ENCODE results near the gene KLHL29.

KLHL29 gene

GRCh38 chr2:23571527-23572282, 186.7 kb downstream of the KLHL29 start:
- no peak for DNase-seq (ENCODE audit: low spot score)

- no peak for DNase-seq (ENCODE audit: low spot score)
These were observed 190.1 kb downstream of the KLHL29 start for GRCh38 chr2:23574919-23575654.

- no peak for DNase-seq (ENCODE audit: low spot score)
These were observed 194.1 kb downstream of the KLHL29 start for GRCh38 chr2:23578964-23579671.

DNA sequence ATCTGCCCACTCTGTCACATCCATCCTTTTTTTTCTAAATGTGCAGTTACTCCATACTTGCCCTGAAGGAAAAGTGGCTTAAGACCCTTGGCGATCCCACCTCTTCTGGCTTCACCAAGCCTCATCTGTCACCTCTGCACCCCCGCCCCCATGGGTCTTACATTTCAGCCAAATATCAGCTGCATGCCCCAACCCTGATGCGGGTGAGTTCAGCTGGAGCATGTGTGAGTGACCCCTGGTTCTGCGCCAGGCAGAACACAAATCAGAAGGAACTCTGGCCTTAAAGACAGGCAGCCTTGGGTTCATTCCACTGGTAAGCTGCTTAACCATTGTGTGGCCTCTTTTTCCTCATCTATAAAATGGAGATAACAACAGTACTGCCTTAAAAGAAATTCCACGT, 194.7 kb downstream of the KLHL29 start:
- DNase-seq (ENCODE audit: low spot score): no peak

GRCh38 chr2:23583467-23583866, 198.5 kb downstream of the KLHL29 start:
- no peak for DNase-seq (ENCODE audit: low spot score)

DNA sequence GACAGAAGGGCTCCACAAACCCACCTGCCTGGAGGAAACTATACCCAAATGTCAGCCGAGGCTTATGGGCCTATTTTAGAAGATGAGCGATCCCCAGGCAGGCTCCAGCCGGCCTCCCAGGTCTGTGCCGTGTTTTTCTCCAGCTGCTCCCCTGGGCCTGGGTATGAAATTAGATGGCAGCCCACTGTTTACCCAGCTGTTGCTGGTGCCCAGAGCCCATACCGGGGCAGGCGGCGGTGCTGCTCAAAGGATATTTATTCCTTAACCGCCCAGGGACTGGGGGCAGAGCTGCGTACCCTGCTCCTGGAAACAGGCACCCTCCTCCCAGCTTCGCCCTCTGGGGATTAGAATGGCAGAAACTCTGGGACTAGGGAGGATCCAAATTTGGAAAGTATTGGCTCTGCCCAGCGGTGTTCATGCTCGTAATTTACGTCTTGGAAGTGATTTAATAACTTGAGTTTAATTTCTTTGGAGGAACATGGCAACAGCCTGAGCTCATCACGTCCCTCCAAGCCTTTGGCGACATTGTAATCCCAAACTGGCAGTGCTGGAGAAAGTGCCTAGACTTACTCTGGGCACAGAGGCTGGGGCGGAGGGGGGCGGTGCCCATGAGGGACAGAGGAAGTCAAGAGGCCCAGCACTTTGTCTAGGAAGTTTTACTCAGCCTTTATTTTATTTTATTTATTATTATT, 199.2 kb downstream of the KLHL29 start:
- no peak for DNase-seq (ENCODE audit: low spot score)

DNA sequence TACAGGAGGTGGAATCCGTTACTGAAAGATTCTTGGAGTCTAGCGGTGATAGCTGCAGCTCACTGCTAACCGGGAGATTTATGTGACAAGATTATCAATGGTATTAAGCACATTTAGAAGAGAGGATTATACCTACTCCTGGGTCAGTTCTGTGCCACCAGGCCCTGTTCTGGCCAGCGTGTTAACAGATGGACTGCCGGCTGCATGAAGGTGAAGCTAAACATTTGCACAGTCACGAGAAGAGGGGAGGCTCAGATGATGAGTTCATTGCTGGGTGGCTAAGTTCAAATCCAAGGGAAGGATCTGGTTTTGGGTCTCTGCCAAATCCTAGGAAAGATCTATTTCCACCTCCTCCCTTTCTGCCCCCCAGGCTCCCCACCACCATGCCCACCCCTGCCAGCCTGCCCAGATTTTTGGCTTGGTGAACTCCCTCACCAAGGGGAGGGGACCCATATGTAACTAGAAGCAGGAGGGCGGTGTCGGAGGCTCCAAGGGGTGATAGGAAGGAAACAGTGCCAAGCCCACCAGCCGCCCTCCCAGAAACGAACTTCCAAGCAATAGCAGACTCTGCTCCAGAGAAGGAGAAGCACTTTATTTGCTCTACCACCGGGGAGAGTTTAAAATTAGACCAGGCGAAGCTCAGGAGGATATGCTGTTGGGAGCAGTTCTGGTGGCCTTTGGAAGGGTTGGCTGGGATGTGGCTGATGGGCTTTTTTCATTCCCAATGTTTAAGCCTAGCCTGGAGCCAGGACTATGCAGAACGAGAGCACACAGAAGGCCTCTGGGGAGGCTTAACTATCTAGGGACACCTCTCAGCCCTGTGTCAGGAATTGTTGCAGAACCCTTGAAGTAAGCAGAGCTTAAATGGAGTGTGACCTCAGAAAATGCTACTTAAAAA, 200.5 kb downstream of the KLHL29 start:
- DNase-seq (ENCODE audit: low spot score): no peak

DNA sequence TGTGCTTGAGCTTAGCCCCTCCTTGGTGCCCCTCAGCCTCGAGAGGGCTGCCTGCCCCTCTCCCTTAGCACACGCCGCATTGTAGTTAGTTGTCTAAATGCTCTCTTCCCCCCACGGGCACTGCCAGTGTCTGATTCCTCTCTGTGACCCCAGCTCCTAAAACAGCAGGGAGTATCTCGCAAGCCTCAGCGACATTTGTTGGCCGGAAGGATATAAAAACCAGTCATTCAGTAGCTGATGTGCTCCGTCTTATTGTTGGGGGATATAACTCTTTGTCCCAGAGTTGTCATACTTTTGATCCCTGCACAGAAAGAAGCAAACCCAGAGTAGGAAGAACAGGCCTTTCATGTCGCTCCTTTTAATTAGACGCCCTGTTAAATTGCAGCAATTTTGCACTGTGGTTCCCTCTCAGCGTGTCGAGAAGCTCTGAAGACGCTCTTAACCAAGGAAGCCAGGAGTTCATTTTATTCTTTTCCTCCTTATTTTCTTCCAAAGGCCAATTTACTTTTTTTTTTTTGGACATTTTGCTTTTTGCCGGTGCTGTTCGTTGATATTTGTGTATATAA, 201.8 kb downstream of the KLHL29 start:
- DNase-seq (ENCODE audit: low spot score): no peak

- no peak for DNase-seq (ENCODE audit: low spot score)
These were observed 202.4 kb downstream of the KLHL29 start for GRCh38 chr2:23587341-23587880.

DNA sequence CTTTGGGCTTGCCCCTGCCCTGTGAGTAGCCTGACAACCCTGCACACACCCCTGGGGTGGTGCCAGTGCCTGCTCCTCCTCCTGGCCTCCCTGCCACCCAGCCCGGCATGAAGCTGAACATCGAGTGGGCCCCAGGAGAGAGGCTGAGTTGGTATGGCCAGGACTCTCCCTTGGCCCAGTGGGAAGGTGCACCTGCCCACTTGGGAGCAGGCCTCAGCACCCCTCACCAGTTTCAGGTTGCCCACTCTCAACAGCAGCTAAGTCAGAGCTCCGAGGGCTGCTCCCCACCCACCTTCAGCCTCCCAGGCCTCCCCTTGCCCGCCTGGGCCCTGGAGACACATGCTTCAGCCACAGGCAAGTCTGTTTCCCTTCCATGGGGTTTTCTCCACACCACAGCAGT, 203.1 kb downstream of the KLHL29 start:
- DNase-seq (ENCODE audit: low spot score): no peak

DNA sequence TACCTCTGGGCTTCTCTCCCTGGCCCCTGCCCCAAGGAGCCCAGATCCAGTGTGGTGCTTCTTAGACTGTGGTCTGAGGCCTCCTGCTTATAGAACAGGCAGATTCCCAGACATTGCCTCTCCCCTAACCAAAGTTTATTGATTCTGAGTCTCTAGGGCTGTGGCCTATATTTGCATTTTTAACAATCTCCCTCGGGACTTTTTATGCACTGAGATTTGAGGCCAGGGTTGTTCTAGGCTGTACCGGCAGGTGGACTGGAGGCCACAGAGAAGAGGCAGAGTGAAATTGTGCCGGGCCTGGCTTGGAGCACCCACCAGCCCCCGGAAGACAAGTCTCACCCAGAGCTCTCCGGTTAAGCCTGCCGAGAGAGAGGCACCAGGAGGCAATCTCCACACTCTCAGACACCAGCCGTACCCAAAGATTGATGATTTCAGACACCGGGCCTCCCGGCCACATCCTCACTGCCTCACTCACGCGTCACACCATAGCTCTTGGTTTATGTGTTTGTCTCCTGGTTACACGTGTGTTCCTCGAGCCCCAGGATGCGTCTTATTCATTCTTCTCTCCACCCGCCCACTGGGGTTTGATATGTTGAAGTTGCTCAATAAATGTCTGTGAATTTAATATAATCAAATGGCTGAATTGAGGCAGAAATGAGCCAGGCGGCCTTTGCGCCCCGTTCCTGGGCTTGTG, 203.7 kb downstream of the KLHL29 start:
- no peak for DNase-seq (ENCODE audit: low spot score)

DNA sequence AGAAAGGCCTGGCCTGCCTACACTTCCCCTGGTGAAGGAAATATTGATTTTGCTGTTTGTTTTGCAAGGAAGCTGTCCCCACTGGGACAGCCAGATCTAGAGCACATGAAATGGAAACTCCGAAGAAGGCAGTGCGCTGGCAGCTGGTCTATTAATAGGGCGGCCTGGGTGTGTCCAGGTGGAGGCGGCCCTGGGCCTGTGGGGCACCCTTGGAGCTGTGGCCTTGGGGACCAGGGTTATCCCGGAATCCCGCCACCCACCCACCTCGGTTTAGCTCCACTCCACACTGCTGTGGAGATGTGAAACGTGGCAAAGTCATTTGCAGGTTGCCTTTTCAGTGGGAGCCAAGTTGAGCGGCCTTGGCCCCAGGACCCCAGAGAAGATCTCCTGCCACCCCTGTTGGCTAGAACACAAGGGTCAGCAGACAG, 204.3 kb downstream of the KLHL29 start:
- no peak for DNase-seq (ENCODE audit: low spot score)

- no peak for DNase-seq (ENCODE audit: low spot score)
These were observed 204.8 kb downstream of the KLHL29 start for GRCh38 chr2:23589739-23590138.

GRCh38 chr2:23590241-23590869, 205.4 kb downstream of the KLHL29 start:
- DNase-seq (ENCODE audit: low spot score): no peak

- no peak for DNase-seq (ENCODE audit: low spot score)
These were observed 206.1 kb downstream of the KLHL29 start for GRCh38 chr2:23591111-23591510.

DNA sequence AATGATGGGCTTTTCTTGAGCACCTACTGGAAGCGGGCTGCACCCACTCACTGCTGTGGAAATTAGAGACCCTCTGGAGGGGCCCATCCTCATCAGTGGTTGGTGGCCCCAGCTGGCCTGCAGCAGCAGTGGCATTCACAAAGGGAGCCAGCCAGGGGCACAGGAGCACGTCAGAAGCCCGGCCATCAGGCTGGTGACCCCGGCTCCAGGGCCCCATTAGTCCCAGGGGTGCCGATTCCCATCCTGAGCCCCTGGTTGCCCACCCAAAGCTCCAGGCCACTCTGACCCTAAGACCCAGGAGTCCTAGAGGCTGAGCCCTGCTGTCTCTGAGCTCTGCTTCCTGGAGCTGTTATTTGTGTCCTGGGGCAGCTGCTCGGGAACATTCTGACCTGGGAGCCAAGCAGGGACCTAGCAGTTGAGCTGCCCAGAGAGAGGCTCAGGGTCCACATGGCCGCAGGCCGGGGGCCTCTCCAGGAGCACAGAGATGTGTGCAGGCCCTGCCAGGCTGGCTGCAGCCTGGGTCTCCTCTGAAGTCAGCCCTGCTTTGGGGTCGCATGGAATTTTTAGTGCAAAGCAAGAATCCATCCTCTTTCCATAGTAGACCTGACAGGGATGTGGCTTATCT, 207.2 kb downstream of the KLHL29 start:
- no peak for DNase-seq (ENCODE audit: low spot score)

DNA sequence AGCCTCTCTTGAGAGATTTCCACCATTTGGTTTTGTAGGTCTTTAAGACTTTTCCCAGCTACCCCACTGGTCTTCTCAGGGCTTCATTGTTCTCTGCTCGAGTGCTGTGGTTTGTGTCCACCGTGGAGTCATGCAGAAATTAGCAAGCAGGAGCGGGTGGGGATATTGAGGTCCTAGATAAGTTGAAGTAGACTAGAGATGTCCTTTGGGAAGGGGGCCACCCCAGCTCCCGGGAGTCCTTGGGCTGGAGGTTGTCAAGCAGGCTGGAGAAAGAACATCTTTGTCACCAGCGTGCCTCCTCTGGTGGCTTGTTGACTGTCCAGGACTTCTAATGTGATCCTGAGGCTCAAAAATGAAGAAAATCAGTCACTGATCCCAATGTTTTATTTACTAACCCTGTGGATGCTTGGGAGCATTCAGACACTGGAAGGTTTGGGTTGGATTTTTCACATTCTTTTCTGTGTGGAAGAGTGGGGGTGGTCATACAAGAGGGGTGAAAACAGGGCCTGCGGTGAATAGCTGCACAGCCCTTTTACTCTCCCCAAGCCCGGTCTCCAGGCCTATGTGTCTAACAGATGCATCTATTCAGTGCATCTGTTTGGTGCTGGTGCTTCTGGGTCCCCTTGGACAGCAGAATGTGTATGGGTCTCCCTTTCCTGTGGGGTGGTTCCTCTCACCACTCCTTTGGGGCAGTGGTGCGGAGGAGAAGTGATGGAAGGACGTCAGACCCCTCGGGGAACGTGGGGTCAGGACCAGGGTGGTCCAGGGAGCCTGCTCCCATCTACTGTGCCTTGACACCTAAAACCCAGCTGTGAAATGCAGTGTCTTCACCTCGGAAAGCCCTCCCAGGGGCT, 208.1 kb downstream of the KLHL29 start:
- no peak for DNase-seq (ENCODE audit: low spot score)

Data from AG08396 (cell line).